Measurements from ENCODE around the gene IL18RAP.

The IL18RAP gene

DNA sequence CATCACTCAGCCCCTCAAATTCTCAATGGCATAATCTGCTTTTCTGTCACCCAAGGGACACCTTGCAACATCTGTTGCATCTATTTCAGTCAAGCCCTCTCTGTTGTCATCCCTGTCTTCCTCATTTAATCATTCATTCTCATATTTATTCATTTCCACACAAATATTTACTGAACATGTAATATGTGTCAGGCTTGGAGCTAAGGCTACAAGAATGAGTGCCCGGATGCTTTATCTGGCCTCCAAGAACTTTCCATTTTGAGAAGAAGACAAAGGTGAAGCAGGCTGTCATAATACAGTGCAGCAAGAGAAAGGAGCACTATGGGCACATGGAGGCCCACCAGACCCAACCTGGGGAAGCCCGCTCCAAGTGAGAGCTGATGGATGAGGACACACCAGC is 15.6 kb downstream of the IL18RAP start:
- H3K9ac ChIP-seq (ENCODE audit: insufficient read length), result no peak overlapping the region
- H3K36me3 ChIP-seq (ENCODE audit: insufficient read depth, low read length), result no peaks in the 10 kb centered on the region
- no peak for DNase-seq (ENCODE audit: low read depth, low spot score)
- TF ChIP-seq FOXP2 (optimal IDR thresholded peaks at IDR 0.05; ENCODE audit: control extremely low read depth, extremely low read length, insufficient read depth), result no peak
- TF ChIP-seq EZH2 (IDR thresholded peaks at IDR 0.05), result no peak
- TF ChIP-seq POLR2AphosphoS5 (IDR thresholded peaks at IDR 0.05; ENCODE audit: borderline replicate concordance, low read depth, low read length), result no peak
- no peaks in the 10 kb centered on the region for H3K9me3 ChIP-seq (ENCODE audit: low read depth, low read length)
- no peak overlapping the region for H3K27ac ChIP-seq
- H3K4me3 ChIP-seq, result no peak overlapping the region

- no peak overlapping the region for H3K27ac ChIP-seq
- TF ChIP-seq EZH2 (IDR thresholded peaks at IDR 0.05) (no peak), FOXP2 (optimal IDR thresholded peaks at IDR 0.05; ENCODE audit: control extremely low read depth, extremely low read length, insufficient read depth) (no peak), POLR2AphosphoS5 (IDR thresholded peaks at IDR 0.05; ENCODE audit: borderline replicate concordance, low read depth, low read length) (no peak)
- H3K9ac ChIP-seq (ENCODE audit: insufficient read length), result no peak overlapping the region
- H3K36me3 ChIP-seq (ENCODE audit: insufficient read depth, low read length), result no peaks in the 10 kb centered on the region
- H3K4me3 ChIP-seq, result no peak overlapping the region
- no peaks in the 10 kb centered on the region for H3K9me3 ChIP-seq (ENCODE audit: low read depth, low read length)
- no peak for DNase-seq (ENCODE audit: low read depth, low spot score)
These were observed 16.2 kb downstream of the IL18RAP start for GRCh38 chr2:102439065-102439695.

DNA sequence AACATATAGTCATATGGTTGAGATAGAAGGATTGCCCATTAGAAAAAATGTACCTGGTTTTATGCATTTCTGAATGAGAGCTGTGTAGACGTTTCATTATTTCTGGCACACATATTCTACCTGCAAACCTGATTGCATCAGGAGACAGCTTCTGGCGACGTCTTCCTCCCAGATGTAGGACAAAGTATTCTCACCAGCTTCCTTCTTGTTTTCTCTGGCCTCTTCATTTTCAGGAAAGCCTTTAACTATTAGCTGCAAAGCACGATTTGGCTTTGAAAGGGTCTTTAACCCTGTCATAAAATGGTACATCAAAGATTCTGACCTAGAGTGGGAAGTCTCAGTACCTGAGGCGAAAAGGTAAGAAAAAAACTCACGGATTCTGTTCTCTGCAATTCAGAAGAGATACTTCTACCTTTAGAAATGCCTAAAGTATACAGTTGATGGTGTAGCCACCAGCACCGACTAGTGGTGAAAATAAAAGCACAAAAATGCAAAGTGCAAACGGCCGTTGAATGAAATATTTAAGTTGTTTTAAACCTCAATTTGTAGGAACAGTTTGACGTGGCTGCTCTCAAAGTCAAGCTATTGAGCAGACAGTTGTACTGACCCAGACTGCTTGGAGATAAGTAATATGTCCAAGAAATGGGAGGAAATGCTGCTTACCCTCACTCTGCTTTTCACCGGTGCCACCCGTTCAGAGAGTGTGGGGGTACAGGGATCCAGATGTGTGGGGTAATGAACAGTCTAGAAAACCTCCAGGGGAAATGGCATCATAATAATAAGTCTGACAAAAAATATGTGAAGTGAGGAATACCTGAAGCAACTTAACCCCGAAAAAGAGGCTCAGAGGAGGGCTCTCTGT is 20.2 kb downstream of the IL18RAP start:
- H3K4me3 ChIP-seq, result no peak overlapping the region
- DNase-seq (ENCODE audit: low read depth, low spot score), result no peak
- H3K36me3 ChIP-seq (ENCODE audit: insufficient read depth, low read length), result no peaks in the 10 kb centered on the region
- no peak for TF ChIP-seq POLR2AphosphoS5 (IDR thresholded peaks at IDR 0.05; ENCODE audit: borderline replicate concordance, low read depth, low read length)
- no peak for TF ChIP-seq FOXP2 (optimal IDR thresholded peaks at IDR 0.05; ENCODE audit: control extremely low read depth, extremely low read length, insufficient read depth)
- no peak for TF ChIP-seq EZH2 (IDR thresholded peaks at IDR 0.05)
- no peak overlapping the region for H3K9ac ChIP-seq (ENCODE audit: insufficient read length)
- H3K27ac ChIP-seq, result no peak overlapping the region
- H3K9me3 ChIP-seq (ENCODE audit: low read depth, low read length), result no peaks in the 10 kb centered on the region

GRCh38 chr2:102444233-102444632 is 21.3 kb downstream of the IL18RAP start:
- no peaks in the 10 kb centered on the region for H3K36me3 ChIP-seq (ENCODE audit: insufficient read depth, low read length)
- no peak overlapping the region for H3K27ac ChIP-seq
- TF ChIP-seq FOXP2 (optimal IDR thresholded peaks at IDR 0.05; ENCODE audit: control extremely low read depth, extremely low read length, insufficient read depth) (no peak), EZH2 (IDR thresholded peaks at IDR 0.05) (no peak), POLR2AphosphoS5 (IDR thresholded peaks at IDR 0.05; ENCODE audit: borderline replicate concordance, low read depth, low read length) (no peak)
- no peak overlapping the region for H3K4me3 ChIP-seq
- no peak overlapping the region for H3K9ac ChIP-seq (ENCODE audit: insufficient read length)
- DNase-seq (ENCODE audit: low read depth, low spot score), result no peak
- H3K9me3 ChIP-seq (ENCODE audit: low read depth, low read length), result no peaks in the 10 kb centered on the region

DNA sequence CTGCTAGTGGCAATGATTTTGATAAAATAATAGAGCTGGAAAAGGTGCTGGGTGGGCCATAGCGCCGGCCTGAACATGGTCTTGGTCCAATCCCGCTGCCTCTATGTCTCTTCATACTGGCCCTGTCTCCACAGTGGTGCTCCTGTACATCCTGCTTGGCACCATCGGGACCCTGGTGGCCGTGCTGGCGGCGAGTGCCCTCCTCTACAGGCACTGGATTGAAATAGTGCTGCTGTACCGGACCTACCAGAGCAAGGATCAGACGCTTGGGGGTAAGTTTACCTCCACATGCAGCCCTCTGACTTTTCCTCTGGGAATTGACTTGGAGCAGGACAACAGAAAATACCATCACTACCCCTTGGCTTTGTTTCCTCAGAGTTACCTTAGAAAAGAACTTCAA is 24.0 kb downstream of the IL18RAP start:
- no peak overlapping the region for H3K4me3 ChIP-seq
- H3K27ac ChIP-seq, result no peak overlapping the region
- no peak for TF ChIP-seq FOXP2 (optimal IDR thresholded peaks at IDR 0.05; ENCODE audit: control extremely low read depth, extremely low read length, insufficient read depth)
- no peak for TF ChIP-seq POLR2AphosphoS5 (IDR thresholded peaks at IDR 0.05; ENCODE audit: borderline replicate concordance, low read depth, low read length)
- TF ChIP-seq EZH2 (IDR thresholded peaks at IDR 0.05), result no peak
- no peak overlapping the region for H3K9ac ChIP-seq (ENCODE audit: insufficient read length)
- H3K36me3 ChIP-seq (ENCODE audit: insufficient read depth, low read length), result no peaks in the 10 kb centered on the region
- no peaks in the 10 kb centered on the region for H3K9me3 ChIP-seq (ENCODE audit: low read depth, low read length)
- DNase-seq (ENCODE audit: low read depth, low spot score), result no peak

DNA sequence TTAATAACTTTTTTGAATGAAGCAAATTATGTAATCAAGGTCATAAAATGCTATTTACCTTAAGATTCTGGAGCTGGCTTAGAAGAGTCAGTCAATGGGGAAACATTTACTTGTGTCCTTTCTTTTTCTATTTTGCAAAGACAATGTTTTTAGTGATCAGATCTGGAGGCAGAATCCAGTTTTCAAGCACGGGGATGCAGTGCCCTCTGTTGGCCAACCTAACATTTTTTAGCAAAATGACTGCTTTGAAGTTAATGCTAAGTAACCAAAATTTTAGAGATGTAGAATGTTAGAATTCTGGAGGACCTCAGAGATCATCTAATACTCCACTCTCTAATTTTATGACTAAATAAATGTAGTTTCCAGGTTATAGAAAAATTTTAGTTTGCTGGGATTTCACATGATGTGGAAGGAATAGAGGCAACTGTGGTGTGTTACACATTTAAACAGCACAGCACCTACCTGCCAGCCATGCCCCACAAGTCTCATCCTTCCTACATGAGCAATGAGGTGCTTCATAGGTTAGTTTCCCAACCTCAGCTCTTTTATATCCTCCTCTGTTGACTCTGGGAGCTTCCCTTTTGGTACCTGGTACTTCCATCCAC is 26.5 kb downstream of the IL18RAP start:
- Histone ChIP-seq H3K36me3 (ENCODE audit: insufficient read depth, low read length) (no peaks in the 10 kb centered on the region), H3K9ac (ENCODE audit: insufficient read length) (no peak overlapping the region), H3K4me3 (no peak overlapping the region), H3K27ac (no peak overlapping the region), H3K9me3 (ENCODE audit: low read depth, low read length) (no peaks in the 10 kb centered on the region)
- TF ChIP-seq EZH2 (IDR thresholded peaks at IDR 0.05) (no peak), POLR2AphosphoS5 (IDR thresholded peaks at IDR 0.05; ENCODE audit: borderline replicate concordance, low read depth, low read length) (no peak), FOXP2 (optimal IDR thresholded peaks at IDR 0.05; ENCODE audit: control extremely low read depth, extremely low read length, insufficient read depth) (no peak)
- DNase-seq (ENCODE audit: low read depth, low spot score), result peak; percentile 8

DNA sequence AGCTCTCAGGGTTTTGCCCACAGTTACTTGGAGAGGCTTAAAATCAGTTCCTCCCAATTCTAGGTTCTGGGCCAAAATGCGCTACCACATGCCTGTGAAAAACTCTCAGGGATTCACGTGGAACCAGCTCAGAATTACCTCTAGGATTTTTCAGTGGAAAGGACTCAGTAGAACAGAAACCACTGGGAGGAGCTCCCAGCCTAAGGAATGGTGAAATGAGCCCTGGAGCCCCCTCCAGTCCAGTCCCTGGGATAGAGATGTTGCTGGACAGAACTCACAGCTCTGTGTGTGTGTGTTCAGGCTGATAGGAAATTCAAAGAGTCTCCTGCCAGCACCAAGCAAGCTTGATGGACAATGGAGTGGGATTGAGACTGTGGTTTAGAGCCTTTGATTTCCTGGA is 29.0 kb downstream of the IL18RAP start:
- TF ChIP-seq EZH2 (IDR thresholded peaks at IDR 0.05), result no peak
- H3K4me3 ChIP-seq, result no peak overlapping the region
- H3K9ac ChIP-seq (ENCODE audit: insufficient read length), result no peak overlapping the region
- no peak for DNase-seq (ENCODE audit: low read depth, low spot score)
- H3K27ac ChIP-seq, result no peak overlapping the region
- H3K36me3 ChIP-seq (ENCODE audit: insufficient read depth, low read length), result no peaks in the 10 kb centered on the region
- no peaks in the 10 kb centered on the region for H3K9me3 ChIP-seq (ENCODE audit: low read depth, low read length)

- no peaks in the 10 kb centered on the region for H3K36me3 ChIP-seq (ENCODE audit: insufficient read depth, low read length)
- no peak overlapping the region for H3K27ac ChIP-seq
- no peak for DNase-seq (ENCODE audit: low read depth, low spot score)
- H3K9ac ChIP-seq (ENCODE audit: insufficient read length), result no peak overlapping the region
- H3K9me3 ChIP-seq (ENCODE audit: low read depth, low read length), result no peaks in the 10 kb centered on the region
- no peak for TF ChIP-seq POLR2AphosphoS5 (IDR thresholded peaks at IDR 0.05; ENCODE audit: borderline replicate concordance, low read depth, low read length)
- no peak for TF ChIP-seq FOXP2 (optimal IDR thresholded peaks at IDR 0.05; ENCODE audit: control extremely low read depth, extremely low read length, insufficient read depth)
- TF ChIP-seq EZH2 (IDR thresholded peaks at IDR 0.05), result no peak
- H3K4me3 ChIP-seq, result no peak overlapping the region
These were observed 30.5 kb downstream of the IL18RAP start for GRCh38 chr2:102453501-102453900.
